GM12873 (cell line): ENCODE data around the gene BBS4.

ENCODE experiments used
- CTCF ChIP-seq: IDR thresholded peaks from 2 replicates; pipeline ENCODE4 v1.5.1; 2012; ENCODE audit warnings: low read depth, mild to moderate bottlenecking, moderate library complexity, low read length, control low read depth; ENCODE audit not compliant: insufficient read depth; ENCODE audit errors: missing control alignments

Gene BBS4

GRCh38 chr15:72682772-72683171 lies 3.2 kb upstream of the BBS4 start:
- no peak for TF ChIP-seq CTCF

- no peak for TF ChIP-seq CTCF
Measured at GRCh38 chr15:72685301-72685924, 594 bp upstream of the BBS4 start.

GRCh38 chr15:72688697-72689096 lies 2.7 kb downstream of the BBS4 start:
- TF ChIP-seq CTCF = no peak

- no peak for TF ChIP-seq CTCF
Measured at GRCh38 chr15:72690938-72691337, 4.9 kb downstream of the BBS4 start.

- no peak for TF ChIP-seq CTCF
Measured at GRCh38 chr15:72698938-72699337, 12.9 kb downstream of the BBS4 start.

GRCh38 chr15:72700076-72700475 lies 14.1 kb downstream of the BBS4 start:
- TF ChIP-seq CTCF = no peak

- no peak for TF ChIP-seq CTCF
Measured at GRCh38 chr15:72706266-72706665, 20.3 kb downstream of the BBS4 start.
